Ecto neural progenitor cell (in vitro differentiated cells): Measurements from ENCODE around the gene KCTD20.
"Not testable (repeated sequence)": the region's sequence is repeated elsewhere in the genome, so short reads cannot be mapped to it uniquely, and the experiment has no call there.

Experiments
- DNase-seq: peaks from one replicate; pipeline ENCODE4 v3.0.0-alpha.2; 2018; ENCODE audit warnings: low spot score

KCTD20 gene

DNA sequence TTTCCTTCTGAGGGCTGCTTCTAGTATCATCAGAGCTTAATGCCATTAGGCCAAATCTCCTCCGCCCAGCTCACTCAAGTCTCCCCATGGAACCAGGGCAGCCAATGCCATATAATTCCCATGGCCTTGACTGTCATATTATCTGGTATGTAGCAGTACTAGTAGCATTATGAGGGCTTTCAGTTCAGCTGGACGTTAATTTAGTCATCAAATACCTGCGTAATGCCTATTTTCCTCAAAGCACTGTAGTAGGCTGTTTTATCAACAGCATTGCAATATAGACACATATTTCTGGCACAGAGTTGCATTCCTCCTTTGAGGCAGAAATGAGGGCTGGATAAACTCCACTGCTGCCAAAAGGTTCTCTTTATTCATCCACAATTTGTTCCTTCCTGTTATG lies 1.7 kb downstream of the KCTD20 start:
- DNase-seq = no peak

DNA sequence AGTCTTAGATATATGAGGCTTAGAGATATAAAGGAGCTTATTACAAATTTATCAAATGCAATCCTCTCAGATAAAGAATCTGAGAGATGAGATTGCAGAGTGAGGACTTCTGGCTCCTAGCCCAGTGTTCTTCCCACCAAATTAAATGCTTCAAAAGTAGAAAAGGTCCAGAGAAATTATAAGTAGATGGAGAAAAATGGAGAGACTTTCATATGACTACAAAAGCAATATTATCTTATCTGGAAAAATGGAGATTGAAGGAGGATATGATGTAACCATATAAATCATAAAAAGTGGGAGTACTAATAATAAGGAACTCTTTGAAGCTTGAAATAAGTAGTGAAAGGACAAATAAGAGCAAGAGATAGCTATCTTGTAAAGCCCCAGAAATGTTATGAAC lies 2.8 kb downstream of the KCTD20 start:
- DNase-seq = no peak

DNA sequence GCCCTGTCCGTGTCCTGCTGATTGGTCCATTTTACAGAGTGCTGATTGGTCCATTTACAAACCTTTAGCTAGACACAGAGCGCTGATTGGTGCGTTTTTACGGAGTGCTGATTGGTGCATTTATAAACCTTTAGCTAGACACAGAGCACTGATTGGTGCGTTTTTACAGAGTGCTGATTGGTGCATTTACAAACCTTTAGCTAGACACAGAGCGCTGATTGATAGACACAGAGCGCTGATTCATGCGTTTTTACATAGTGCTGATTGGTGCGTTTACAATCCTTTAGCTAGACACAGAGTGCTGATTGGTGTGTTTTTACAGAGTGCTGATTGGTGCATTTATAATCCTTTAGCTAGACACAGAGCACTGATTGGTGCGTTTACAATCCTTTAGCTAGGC lies 6.4 kb downstream of the KCTD20 start:
- not testable (repeated sequence) for DNase-seq

- DNase-seq = not testable (repeated sequence)
Measured at GRCh38 chr6:36452897-36453296, 10.1 kb downstream of the KCTD20 start.

- DNase-seq = no peak
Measured at GRCh38 chr6:36455486-36456027, 12.8 kb downstream of the KCTD20 start.

- no peak for DNase-seq
Measured at GRCh38 chr6:36459501-36459900, 16.7 kb downstream of the KCTD20 start.

DNA sequence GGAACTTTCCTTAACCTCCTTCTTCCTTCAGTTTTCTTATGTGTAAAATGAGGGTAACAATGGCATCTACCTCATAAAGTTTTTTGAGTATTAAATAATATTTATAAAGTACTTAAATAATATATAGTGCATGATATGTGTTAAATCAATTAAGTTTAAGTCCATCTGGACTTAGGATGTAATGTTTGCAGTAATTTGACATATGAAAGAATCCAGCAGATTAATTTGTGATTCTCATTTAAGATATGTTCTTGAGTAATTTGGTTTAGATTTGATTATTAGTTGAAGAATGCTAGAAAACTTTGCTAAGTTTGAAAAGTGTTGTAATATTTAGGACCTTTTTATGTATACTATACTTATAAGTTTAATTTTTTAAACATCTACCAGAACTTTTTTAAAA lies 18.1 kb downstream of the KCTD20 start:
- DNase-seq = no peak

DNA sequence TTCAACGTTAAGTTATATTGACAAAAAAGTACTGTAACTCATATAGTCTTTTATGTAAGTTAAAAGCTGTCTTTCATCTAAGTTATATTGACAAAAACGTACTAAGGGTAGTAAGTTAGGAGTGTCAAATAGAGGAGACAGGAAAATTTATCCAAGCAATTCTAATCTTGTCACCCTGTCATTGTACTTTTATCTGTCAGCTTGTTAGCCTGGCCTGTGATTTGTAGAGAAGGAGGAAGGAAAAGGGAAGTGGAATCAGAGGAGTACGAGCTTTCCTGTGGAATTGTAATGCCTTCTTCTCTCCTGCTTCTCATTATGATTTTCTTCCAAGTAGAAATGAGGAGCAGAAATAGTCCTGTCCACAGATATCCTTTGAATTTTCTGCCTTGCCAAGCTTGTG lies 18.8 kb downstream of the KCTD20 start:
- DNase-seq = no peak

DNA sequence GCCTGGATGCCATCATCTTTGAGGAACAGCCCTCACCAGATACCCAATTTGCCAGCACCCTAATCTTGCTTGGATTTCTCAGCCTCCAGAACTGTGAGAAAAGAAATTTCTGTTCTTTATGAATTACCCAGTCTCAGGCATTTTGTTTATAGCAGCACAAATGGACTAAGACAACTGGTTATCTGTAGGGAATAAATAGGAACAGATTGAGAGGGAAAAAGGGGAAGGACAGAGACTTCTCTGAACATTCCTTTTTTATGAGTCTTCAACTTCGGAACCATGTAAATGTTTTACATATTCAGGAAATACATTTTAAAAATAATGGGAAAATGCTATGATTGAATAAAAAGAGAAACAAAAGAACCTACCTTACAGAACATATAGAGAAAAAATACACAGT lies 20.9 kb downstream of the KCTD20 start:
- DNase-seq = no peak

- DNase-seq = no peak
Measured at GRCh38 chr6:36464233-36464632, 21.4 kb downstream of the KCTD20 start.

- DNase-seq = no peak
Measured at GRCh38 chr6:36467625-36468024, 24.8 kb downstream of the KCTD20 start.

- no peak for DNase-seq
Measured at GRCh38 chr6:36469148-36469661, 26.4 kb downstream of the KCTD20 start.

DNA sequence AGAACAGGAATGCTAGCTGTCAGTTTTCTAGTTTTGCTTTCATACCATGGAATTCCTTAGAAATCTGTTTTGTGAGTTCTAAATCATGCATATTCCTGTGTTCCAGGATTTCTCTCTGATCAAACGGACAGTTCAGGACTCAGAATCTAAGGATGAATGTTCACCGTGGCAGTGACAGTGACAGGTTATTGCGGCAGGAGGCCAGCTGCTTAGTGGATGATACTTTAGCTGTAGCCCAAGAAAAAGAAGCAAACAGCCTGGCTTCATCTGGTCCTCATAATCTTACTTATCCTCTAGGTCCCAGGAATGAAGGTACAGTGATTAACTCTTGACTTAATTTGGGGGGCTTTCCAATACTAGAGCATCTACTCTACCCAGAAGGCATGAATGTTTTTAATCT lies 27.1 kb downstream of the KCTD20 start:
- no peak for DNase-seq

DNA sequence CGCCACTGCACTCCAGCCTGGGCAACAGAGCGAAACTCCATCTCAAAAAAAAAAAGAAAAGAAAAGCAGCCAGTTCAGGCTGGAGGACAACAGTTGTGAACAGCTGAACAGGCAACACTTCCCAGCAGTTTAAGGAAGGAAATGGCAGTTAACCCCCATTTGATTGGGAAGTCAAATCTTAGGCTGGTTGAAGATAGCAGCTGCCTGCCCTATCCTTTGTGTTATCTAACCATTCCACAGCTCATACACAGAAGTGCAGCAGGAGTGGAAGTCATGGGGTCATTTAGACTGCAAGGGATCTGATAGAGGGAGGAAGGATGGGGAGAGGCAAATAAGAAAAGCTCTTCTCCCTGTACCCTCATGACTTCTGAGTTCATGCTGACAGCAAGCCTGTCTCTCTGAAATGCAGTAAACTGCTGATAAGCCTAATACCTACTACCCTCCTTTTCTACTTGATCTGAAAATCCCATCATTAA lies 35.3 kb downstream of the KCTD20 start:
- no peak for DNase-seq

DNA sequence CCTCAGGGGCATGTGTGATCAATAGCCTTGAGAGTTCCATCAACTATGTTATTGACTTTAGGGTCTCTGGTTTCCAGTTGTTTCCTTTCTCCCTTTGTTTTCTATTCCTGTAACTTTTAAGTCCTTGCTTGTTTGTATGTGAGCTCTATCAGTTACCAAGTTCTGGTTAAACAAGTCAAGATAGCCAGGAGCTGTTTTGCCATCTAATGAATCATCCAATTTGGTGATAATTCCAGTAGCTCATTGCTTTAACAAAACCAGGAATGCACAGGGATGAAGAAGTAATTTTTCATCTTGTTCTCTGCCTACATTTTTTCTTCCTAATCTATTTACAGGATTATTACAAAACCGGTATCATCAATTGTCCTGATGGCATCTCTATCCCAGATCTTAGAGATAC lies 36.5 kb downstream of the KCTD20 start:
- no peak for DNase-seq

DNA sequence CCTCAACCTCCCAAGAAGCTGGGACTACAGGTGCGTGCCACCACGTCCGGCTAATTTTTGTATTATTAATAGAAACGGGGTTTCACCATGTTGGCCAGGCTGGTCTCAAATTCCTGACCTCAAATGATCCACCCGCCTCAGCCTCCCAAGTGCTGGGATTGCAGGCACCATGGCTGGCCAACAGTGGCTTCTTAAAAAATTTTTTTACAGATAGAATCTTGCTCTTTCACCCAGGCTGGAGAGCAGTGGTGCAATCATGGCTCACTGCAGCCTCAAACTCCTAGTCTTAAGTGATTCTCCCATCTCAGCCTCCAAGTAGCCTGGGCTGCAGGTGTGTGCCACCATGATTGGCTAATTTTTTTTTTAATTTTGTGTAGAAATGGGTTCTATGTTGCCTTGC lies 40.5 kb downstream of the KCTD20 start:
- DNase-seq = not testable (repeated sequence)

- no peak for DNase-seq
Measured at GRCh38 chr6:36484736-36485135, 41.9 kb downstream of the KCTD20 start.

GRCh38 chr6:36487698-36488097 lies 44.9 kb downstream of the KCTD20 start:
- DNase-seq = no peak

- no peak for DNase-seq
Measured at GRCh38 chr6:36488221-36488620, 45.4 kb downstream of the KCTD20 start.

DNA sequence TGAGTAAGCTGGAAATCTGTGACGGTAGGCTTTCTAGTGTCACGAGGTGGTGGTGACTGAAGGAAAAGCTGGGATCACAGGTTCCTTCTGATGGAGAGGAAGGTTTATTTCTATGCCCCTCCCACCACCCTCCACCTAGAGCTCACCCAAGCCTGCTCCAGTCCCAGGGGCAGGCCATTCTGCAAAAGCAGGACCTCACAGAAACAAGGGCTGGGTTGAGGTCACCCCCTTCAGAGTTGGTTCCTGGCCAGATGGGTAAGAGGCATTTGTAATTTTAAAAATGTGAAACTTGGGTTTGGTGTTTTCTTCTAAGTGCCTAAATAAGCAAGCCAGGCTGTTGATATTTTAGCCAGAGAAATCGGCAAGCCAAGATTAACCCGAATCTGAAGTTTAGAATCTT lies 46.6 kb downstream of the KCTD20 start:
- DNase-seq = no peak

DNA sequence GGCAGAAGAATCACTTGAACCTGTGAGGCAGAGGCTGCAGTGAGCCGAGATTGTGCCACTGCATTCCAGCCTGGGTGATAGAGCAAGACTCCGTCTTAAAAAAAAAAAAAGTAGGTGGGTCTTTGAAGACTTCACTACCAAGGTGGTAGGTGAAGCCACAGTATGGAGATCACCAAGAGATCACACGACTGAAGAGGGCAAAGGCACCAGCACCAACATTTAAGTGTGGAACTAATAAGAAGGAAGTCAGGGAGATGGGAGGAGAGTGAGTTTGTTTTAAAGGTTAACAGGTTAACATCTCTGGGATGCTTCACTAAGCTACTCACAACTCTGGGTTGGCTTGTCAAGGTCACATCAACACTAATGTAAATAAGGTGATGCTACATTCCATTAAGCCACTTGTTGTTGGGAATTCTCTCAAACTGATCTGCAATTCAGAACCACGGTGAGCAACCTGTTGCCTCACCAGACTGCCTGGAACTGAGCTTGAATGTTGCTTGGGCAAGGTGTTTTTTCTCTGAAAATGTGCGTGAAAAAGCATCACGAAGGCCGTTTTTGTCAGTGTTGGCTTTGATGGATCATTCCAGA lies 48.7 kb downstream of the KCTD20 start:
- DNase-seq = no peak

- DNase-seq = no peak
Measured at GRCh38 chr6:36492092-36492491, 49.3 kb downstream of the KCTD20 start.

DNA sequence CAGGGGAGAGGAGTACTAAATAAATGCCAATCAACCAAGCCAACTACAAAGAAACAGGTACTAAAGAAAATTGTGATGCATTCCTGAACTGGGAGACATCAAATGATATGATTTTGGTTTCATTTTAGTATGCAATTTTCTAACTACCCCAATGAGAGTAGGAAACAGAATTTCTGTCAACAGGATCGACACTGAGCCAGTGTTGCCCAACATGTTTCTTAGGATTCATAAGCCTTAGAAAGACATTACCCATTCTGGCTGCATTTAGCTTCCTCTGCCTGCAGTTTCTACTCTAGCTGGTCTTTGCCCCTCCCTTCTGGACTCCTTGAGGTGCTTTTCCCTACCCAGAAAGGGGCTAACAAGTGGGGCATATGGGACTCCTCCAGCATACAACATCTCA lies 49.8 kb downstream of the KCTD20 start:
- no peak for DNase-seq

DNA sequence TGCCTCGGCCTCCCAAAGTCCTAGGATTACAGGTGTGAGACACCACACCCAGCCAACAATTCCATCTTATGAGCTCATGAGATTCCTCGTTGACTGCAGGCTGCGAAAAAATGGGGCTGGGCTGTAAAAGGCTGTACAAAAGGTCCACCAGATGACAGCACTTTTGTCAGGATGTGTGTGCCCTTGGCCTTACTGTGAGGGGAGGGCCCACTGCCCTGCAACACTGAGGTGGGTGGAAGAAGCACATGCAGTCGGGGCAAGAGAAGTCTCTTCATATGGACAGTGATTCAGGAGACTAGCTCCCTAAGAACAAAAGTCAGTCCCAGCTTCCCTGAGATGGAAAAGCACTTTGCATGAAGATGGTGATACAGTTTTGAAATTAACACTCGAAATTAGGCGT lies 50.5 kb downstream of the KCTD20 start:
- DNase-seq = no peak
